CD4-positive, alpha-beta T cell (primary cell): ENCODE results near the gene C4BPB. TPM values are rescaled to one million over a fixed set of nuclear protein-coding genes. Genes with fewer than 3 reads are reported as not detected.

Experiments
- ATAC-seq: fragments of 200-7000 bp; cut with Tn5 transposase; one replicate; pipeline ENCODE4 v1.10.0; 2022; ENCODE audit warnings: mild to moderate bottlenecking; ENCODE audit not compliant: poor library complexity
- CTCF ChIA-PET: fragments of 350-600 bp; sonication (Branson Sonifier 250); formaldehyde crosslinking; loops from one replicate; lab custom pipeline; 2021; ENCODE audit warnings: antibody characterized with exemption, inconsistent platforms; lab: Charles Lee
- POLR2A ChIA-PET: fragments of 350-600 bp; sonication (Branson Sonifier 250); formaldehyde crosslinking; loops from one replicate; lab custom pipeline; 2021; ENCODE audit warnings: antibody characterized with exemption, inconsistent platforms; lab: Charles Lee
- DNase-seq, 14 experiments: peaks; one replicate each; pipeline ENCODE4 v3.0.0-alpha.2; 2013 to 2020; ENCODE audit warnings: mixed read lengths in 2 of 14
- H3K27ac ChIP-seq, 2 donors: one replicate each; pipeline versions ENCODE4 v1.5.1 to v1.7.0; 2013; ENCODE audit warnings: low read length in 2 of 2, low read depth in 1 of 2, mild to moderate bottlenecking in 1 of 2
- H3K27me3 ChIP-seq, 2 experiments: 1 replicate in 1 of 2; 2 replicates in 1 of 2; pipeline versions ENCODE4 v1.6.1 to v1.7.0; 2013; ENCODE audit warnings: low read length in 2 of 2, control low read depth in 1 of 2, mild to moderate bottlenecking in 1 of 2, moderate library complexity in 1 of 2; ENCODE audit not compliant: insufficient read depth in 2 of 2, control insufficient read depth in 1 of 2
- H3K36me3 ChIP-seq: one replicate; pipeline ENCODE4 v1.6.1; 2013; ENCODE audit warnings: low read length, control low read depth; ENCODE audit not compliant: insufficient read depth
- H3K4me1 ChIP-seq: one replicate; pipeline ENCODE4 v1.6.1; 2013; ENCODE audit warnings: low read length, control low read depth; ENCODE audit not compliant: insufficient read depth
- H3K4me3 ChIP-seq: one replicate; pipeline ENCODE4 v1.5.1; 2013; ENCODE audit warnings: mild to moderate bottlenecking, low read length, moderate library complexity
- H3K9me3 ChIP-seq, 2 experiments: 1 replicate in 1 of 2; 2 replicates in 1 of 2; pipeline versions ENCODE4 v1.6.1 to v1.7.0; 2013; ENCODE audit warnings: low read length in 2 of 2, mild to moderate bottlenecking in 2 of 2, control low read depth in 1 of 2, moderate library complexity in 1 of 2; ENCODE audit not compliant: control insufficient read depth in 1 of 2, insufficient read depth in 1 of 2
- H3K27ac Mint-ChIP-seq: one replicate; pipeline ENCODE4 v1.8.0; 2020; ENCODE audit warnings: mixed read lengths
- H3K27me3 Mint-ChIP-seq: one replicate; pipeline ENCODE4 v1.8.0; 2021; ENCODE audit warnings: mixed read lengths
- H3K36me3 Mint-ChIP-seq: one replicate; pipeline ENCODE4 v1.8.0; 2021; ENCODE audit warnings: low read depth, mixed read lengths
- H3K4me1 Mint-ChIP-seq: one replicate; pipeline ENCODE4 v1.8.0; 2021; ENCODE audit warnings: low read depth, mixed read lengths
- H3K4me3 Mint-ChIP-seq: one replicate; pipeline ENCODE4 v1.8.0; 2020; ENCODE audit warnings: mild to moderate bottlenecking, mixed read lengths
- H3K9me3 Mint-ChIP-seq: one replicate; pipeline ENCODE4 v1.8.0; 2020; ENCODE audit warnings: mixed read lengths
- intact Hi-C, 2 experiments: fragments of 100-400 bp; cut with DNase I in 1 of 2; cut with micrococcal nuclease in 1 of 2; formaldehyde crosslinking; loops; one replicate each; pipeline versions ENCODE4 v1.15.1 to v1.9.0; 2023 to 2025; cut with DNase I, micrococcal nuclease
- total RNA-seq, 174 experiments: library from RNA in 2 of 174; stranded (reverse) in 2 of 174; gene quantifications; one replicate each; pipeline ENCODE4 v1.2.3 and lab custom pipeline; 2021 to 2026
- TF ChIP-seq, protein P1 (sequence below): fragments of 200-600 bp; IDR thresholded peaks from one replicate; pipeline ENCODE4 v1.8.0; 2022; ENCODE audit warnings: antibody characterized with exemption, mild to moderate bottlenecking

C4BPB gene
- total RNA-seq, 2 experiments from 2014 or later = 1.6 to 2.1 TPM

GRCh38 chr1:207112616-207113296 lies 24.1 kb downstream of the C4BPB start:
- POLR2A ChIA-PET = no interaction called here
- Histone ChIP-seq H3K36me3 (no peaks in the 10 kb centered on the region), H3K9me3 (no peaks in the 10 kb centered on the region), H3K27ac (no peak overlapping the region), H3K4me3 (no peak overlapping the region), H3K4me1 (no peaks in the 10 kb centered on the region), H3K27me3 (peaks cover 0 to 3% of the 10 kb centered on the region in 2 experiments)
- H3K4me3 Mint-ChIP-seq = no peak overlapping the region
- CTCF ChIA-PET = no interaction called here
- H3K36me3 Mint-ChIP-seq = no peaks in the 10 kb centered on the region
- ATAC-seq = no peak
- peaks cover 12% of the 10 kb centered on the region for H3K27me3 Mint-ChIP-seq
- TF ChIP-seq, protein P1, sequence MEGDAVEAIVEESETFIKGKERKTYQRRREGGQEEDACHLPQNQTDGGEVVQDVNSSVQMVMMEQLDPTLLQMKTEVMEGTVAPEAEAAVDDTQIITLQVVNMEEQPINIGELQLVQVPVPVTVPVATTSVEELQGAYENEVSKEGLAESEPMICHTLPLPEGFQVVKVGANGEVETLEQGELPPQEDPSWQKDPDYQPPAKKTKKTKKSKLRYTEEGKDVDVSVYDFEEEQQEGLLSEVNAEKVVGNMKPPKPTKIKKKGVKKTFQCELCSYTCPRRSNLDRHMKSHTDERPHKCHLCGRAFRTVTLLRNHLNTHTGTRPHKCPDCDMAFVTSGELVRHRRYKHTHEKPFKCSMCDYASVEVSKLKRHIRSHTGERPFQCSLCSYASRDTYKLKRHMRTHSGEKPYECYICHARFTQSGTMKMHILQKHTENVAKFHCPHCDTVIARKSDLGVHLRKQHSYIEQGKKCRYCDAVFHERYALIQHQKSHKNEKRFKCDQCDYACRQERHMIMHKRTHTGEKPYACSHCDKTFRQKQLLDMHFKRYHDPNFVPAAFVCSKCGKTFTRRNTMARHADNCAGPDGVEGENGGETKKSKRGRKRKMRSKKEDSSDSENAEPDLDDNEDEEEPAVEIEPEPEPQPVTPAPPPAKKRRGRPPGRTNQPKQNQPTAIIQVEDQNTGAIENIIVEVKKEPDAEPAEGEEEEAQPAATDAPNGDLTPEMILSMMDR = no peak
- H3K4me1 Mint-ChIP-seq = no peaks in the 10 kb centered on the region
- intact Hi-C loops = no loop called here
- H3K9me3 Mint-ChIP-seq = no peaks in the 10 kb centered on the region
- DNase-seq = no peak
- H3K27ac Mint-ChIP-seq = no peak overlapping the region

DNA sequence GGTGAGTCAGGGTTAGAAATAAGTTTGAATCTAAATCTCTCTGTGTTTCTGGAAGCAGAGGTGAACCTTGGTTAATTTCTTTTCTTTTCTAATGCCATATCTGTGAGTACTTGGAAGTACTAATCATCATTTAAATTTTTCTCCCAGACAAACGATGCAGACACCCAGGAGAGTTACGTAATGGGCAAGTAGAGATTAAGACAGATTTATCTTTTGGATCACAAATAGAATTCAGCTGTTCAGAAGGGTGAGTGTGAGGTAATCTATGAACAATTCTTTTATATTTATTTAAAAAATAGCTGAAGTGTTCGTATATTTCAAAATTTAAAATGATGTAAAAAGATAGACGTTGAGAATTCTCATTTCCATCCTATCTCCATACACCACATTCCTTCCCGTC lies 26.6 kb downstream of the C4BPB start:
- Mint-ChIP-seq H3K4me3 (no peak overlapping the region), H3K27me3 (peaks cover 11% of the 10 kb centered on the region), H3K27ac (no peak overlapping the region), H3K36me3 (no peaks in the 10 kb centered on the region), H3K4me1 (no peaks in the 10 kb centered on the region), H3K9me3 (no peaks in the 10 kb centered on the region)
- Histone ChIP-seq H3K9me3 (no peaks in the 10 kb centered on the region), H3K4me3 (no peak overlapping the region), H3K27me3 (peaks cover 0 to 3% of the 10 kb centered on the region in 2 experiments), H3K36me3 (no peaks in the 10 kb centered on the region), H3K27ac (no peak overlapping the region), H3K4me1 (no peaks in the 10 kb centered on the region)
- CTCF ChIA-PET = interaction anchor here (1.1 kb wide), 1 partner anchor 31 kb away, joined by 3 read pairs; no protein-coding TSS in a partner anchor
- ATAC-seq (no peak), DNase-seq (no peak)
- TF ChIP-seq, protein P1 = no peak
- intact Hi-C loops = no loop called here
- POLR2A ChIA-PET = no interaction called here

- no peak overlapping the region for H3K27ac Mint-ChIP-seq
- no peak for DNase-seq
- no peak for ATAC-seq
- Histone ChIP-seq H3K9me3 (peaks cover 3 to 20% of the 10 kb centered on the region in 2 experiments), H3K4me3 (no peak overlapping the region), H3K27me3 (no peaks in the 10 kb centered on the region), H3K36me3 (no peaks in the 10 kb centered on the region), H3K4me1 (no peaks in the 10 kb centered on the region), H3K27ac (no peak overlapping the region)
- intact Hi-C loops = no loop called here
- TF ChIP-seq, protein P1 = no peak
- H3K36me3 Mint-ChIP-seq = peaks cover 6% of the 10 kb centered on the region
- H3K9me3 Mint-ChIP-seq = peaks cover 14% of the 10 kb centered on the region
- H3K27me3 Mint-ChIP-seq = no peaks in the 10 kb centered on the region
- H3K4me3 Mint-ChIP-seq = no peak overlapping the region
- ChIA-PET POLR2A (no interaction called here), CTCF (no interaction called here)
- H3K4me1 Mint-ChIP-seq = no peaks in the 10 kb centered on the region
These were observed 35.7 kb downstream of the C4BPB start for GRCh38 chr1:207124389-207124788.
